Stimulated activated CD4-positive, alpha-beta T cell treated with anti-CD3 and anti-CD28 coated beads, Interleukin-12 subunit alpha, Interleukin-12 subunit beta, amount 100 ng/mL, for 48 hours (primary cell): ENCODE results near the gene ARF1.

Experiments
- DNase-seq, 3 donors: peaks; one replicate each; pipeline ENCODE4 v3.0.0-alpha.2; 2020; ENCODE audit warnings: low read depth in 2 of 3, low spot score in 1 of 3

ARF1 gene

GRCh38 chr1:228070173-228070572 is 12.3 kb upstream of the ARF1 start:
- no peak for DNase-seq

DNA sequence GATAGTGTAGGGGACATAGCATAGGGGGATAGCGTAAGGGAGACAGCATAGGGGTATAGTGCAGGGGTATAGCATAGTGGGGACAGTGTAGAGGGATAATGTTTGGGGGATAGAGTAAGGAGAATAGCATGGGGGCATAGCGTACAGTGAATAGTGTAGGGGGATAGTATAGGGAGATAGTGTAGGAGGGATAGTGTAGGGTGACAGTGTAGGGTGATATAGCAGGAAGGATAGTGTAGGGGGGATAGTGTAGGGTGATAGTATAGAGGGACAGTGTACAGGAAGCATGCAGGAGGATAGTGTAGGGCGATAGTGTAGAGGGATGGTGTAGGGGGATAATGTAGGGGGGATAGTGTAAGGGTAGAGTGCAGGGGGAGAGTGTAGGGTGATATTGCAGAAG is 11.7 kb upstream of the ARF1 start:
- DNase-seq: no peak

- DNase-seq: no peak
These were observed 10.5 kb upstream of the ARF1 start for GRCh38 chr1:228071839-228072657.

- DNase-seq: no peak
These were observed 9.9 kb upstream of the ARF1 start for GRCh38 chr1:228072658-228073043.

GRCh38 chr1:228073061-228073856 is 9.2 kb upstream of the ARF1 start:
- DNase-seq: no peak

- no peak for DNase-seq
These were observed 8.5 kb upstream of the ARF1 start for GRCh38 chr1:228073857-228074545.

DNA sequence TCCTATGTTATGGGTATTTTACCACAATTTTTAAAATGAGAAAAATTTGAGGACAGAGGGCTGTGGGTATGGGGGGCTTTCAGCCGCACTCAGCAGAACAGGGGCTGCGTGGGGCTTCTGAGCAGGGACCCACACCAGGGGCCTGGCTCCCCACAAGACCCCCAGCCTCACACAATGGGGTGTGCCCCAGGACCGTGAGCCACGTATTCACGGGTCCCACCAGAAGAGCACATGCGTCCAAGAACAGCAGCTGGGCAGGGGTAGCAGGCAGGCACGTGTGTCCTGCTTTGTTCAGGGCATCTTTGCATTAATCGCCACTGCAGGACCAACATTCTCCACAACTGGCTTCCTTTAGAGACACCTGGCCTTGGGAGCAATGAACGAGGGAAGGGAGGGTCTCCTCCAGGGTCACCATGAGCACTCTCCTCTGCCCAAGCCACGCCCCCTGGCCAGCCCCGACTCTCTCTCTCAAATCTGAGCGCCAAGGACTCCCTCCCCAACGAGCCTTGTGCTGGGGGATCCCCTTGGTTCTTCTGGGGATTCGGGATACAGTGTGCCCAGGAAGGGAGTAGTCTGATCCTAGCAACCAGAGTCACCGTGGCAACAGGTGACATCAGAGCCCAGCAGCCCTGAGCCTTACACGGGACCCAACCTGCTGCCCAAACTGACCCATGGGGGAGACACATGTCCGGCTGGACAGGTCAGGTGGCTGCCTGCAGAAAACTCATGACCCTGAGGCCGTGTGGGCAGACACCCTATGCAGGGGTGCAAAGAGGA is 7.4 kb upstream of the ARF1 start:
- no peak for DNase-seq

DNA sequence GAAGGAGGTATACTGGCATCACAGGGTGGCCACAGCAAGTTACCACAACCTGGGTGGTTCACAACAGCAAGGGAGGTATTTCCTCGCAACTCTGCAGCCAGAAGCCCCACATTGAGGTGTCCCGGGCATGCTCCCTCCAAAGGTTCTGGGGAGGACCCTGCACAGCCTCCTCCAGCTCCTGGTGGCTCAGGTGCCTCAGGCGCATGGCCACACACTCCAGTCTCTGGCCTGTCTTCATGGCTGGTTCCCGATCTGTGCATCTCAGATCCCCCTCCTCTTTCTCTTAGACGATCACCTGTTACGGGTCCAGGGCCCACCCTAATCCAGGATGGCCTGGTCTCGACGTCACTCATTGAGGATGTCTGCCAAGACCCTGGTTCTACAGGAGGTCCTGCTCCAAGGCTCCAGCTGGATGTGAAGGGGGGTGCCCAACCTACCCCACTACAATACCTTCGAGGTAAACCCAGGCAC is 6.7 kb upstream of the ARF1 start:
- no peak for DNase-seq

- DNase-seq: no peak
These were observed 5.6 kb upstream of the ARF1 start for GRCh38 chr1:228076796-228077430.

DNA sequence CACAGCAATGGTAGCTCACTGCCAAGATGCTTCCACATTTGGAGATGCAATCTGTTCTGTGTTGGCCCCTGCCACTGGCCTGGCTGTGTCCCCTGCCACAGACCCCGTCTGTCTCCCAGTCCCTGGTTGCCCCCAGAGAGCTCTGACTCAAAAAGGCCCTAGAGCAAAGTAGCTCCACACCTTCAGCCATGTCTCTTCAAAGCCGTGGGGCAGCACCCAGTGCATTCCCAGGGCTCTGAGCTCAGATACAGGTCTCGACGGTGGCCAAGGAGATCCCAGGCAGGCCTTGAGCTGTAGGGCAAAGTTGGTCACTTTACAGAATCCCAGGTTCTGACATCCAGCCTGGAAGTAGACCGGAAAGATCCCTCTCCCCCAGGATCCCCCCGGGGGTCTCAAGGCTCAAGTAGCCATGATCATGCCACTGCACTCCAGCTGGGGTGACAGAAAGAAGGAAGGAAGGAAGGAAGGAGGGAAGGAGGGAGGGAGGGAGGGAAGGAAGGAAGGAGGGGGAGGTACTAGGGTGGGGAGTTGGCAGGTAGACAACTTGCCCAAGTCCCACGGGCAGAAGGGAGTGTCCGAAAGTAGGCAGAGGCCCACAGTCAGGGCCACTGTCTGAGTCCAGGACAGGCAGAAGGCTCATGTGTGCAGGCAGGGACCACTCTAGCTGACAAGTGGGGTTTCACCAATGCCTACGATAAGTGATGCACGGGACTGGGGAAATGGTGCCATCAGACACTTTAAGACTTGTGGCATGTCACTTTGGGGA is 4.8 kb upstream of the ARF1 start:
- no peak for DNase-seq

DNA sequence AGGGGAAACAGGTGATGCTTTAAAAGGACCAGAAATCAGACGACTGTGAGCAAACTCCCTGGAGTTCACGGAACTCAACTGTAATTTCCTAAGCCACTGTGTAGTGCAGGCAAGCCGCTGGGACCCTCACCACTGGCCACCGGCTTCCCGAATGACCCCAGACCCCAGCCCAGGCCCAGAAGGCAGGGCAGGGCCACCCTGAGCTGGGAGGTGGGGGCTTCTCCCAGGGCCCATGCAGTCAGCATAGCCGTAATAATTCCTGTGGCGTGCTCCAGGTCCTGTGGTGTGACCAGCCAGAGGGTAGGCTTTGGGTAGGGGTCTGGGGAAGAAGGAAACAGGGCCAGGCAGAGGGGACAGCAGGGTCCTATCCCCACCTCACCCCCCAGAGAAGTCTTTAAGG is 3.5 kb upstream of the ARF1 start:
- DNase-seq: no peak

DNA sequence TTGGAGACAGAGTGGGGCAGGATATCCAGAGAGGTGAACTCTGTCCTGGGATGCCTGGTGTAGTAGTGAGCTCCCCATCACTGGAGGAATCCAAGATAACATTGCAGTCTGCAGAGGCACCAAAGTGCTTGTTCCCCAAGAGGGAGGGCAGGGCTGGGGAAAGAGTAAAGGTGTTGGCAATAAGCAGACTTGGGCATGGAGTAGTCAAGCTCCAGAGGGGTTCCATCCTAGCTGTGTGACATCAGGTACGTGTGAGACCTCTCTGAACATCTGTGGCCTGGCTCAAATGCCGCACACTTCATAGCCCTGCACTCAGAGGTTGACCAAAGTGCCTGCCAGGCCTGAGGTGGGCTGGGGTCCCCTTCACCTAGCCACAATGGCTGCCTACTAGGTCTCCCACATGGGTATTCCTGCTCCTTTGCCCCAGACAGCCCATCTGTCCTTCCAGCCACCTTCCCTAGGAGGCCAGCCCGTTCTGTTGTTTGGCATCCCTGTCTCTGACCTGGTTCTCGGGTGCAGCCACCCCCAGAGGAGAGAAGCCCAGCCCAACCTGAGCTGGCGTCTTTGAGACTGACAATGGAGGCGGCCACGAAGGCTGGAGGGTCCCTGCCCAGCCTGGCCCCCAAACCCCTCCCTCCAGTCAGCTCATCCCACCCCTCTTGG is 2.8 kb upstream of the ARF1 start:
- DNase-seq: no peak

DNA sequence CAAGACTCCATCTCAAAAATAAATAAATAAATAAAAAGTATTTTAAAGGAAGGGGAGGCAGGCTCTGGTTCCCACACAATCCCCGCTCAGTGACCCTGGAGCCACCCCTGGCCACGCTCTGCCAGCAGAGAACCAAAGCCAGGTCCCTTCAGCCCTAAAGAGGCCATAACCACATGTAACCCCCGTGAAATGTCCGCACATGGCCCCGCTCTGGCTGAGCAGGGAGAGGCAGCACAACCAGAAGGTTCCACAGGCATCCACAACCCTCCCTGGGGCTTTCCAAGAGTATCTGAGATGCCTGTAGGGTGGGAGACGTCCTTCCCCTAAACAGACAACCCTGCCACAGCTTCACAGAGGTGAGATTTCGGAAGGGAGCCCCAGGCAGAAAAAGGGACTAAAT is 1.4 kb upstream of the ARF1 start:
- DNase-seq: no peak

GRCh38 chr1:228081578-228082213 is 812 bp upstream of the ARF1 start:
- DNase-seq: no peak

- DNase-seq: peak in 1 of 3 donors; percentile 12
These were observed 686 bp downstream of the ARF1 start for GRCh38 chr1:228082918-228083870.

DNA sequence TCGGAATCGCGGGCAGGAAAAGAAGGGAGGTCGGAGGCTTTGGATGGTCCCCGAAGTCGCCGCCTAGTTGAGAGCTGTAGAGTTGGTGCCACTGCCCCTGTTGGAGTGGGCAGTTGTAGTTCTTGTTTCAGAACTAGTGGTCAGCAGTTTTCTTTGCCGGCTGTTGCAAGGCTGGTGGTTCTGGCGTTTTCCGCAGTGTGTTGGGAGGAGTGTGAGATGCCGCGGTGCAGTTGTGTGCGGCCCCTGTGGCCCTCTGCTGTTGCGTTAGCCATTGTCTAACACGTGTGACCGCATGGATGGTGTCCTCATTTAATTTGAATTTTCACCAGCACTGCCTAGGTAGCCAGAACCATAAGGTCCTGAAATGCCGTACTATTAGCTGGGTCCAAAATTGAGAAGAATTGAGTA is 1.4 kb downstream of the ARF1 start:
- DNase-seq: no peak

DNA sequence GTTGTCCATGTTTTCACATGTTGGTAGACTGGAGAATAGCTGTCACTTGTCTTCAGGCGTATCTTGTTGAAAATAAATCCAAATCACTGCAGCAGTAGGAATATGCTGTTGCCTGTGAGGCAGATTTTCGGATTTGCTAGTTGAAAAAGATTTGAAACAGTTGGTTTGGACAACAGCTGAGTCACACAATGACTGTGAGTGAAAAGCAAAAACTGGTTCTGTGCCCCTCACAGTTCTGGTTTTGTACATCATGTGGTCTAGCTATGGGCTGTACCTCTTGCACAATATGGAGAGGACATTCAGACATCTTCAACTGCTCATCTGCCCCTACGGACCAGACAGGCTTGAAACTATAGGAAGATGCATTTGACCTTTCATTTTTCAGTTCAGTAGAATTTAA is 1.8 kb downstream of the ARF1 start:
- DNase-seq: no peak

GRCh38 chr1:228084797-228085196 is 2.3 kb downstream of the ARF1 start:
- DNase-seq: no peak
